ENCODE measurements around the gene MRPL23.

- TF ChIP-seq CTCF (IDR thresholded peaks at IDR 0.05; ENCODE audit: extremely low read depth in 1 of 2, insufficient read depth in 1 of 2, low read depth in 1 of 2, low read length in 2 of 2), result no peak
- TF ChIP-seq FOS (IDR thresholded peaks at IDR 0.05; ENCODE audit: borderline replicate concordance, insufficient read depth, low read length), result no peak
- TF ChIP-seq MAX (IDR thresholded peaks at IDR 0.05; ENCODE audit: insufficient read depth, insufficient read length), result no peak
- TF ChIP-seq MYC (IDR thresholded peaks at IDR 0.05; ENCODE audit: low read depth, low read length), result no peak
- no peak for TF ChIP-seq POLR2A (IDR thresholded peaks at IDR 0.05; ENCODE audit: low read depth, low read length)
- no peak for TF ChIP-seq EZH2 (IDR thresholded peaks at IDR 0.05; ENCODE audit: borderline replicate concordance, low read depth, low read length, severe bottlenecking)
- no peak for TF ChIP-seq POLR2AphosphoS5 (IDR thresholded peaks at IDR 0.05; ENCODE audit: insufficient read depth, low read depth, low read length)
- no peak for TF ChIP-seq JUN (IDR thresholded peaks at IDR 0.05; ENCODE audit: borderline replicate concordance, insufficient read depth, insufficient read length, low read depth)
- no peak for TF ChIP-seq GATA2 (IDR thresholded peaks at IDR 0.05; ENCODE audit: insufficient read depth, insufficient read length, low read depth, low read length)
These were observed 3.6 kb upstream of the MRPL23 start for GRCh38 chr11:1943576-1943975.
